ENCODE measurements around the gene CDYL2. TPM values are rescaled to one million over a fixed set of nuclear protein-coding genes. Genes with fewer than 3 reads are reported as not detected.

The CDYL2 gene
- total RNA-seq, 1 experiment from 2014 or later: 8.2 TPM

GRCh38 chr16:80836846-80837245 is 32.4 kb upstream of the CDYL2 start:
- CTCF ChIA-PET: interaction anchor here (0.8 kb wide), 1 partner anchor 33 kb away, joined by 4 read pairs; no protein-coding TSS in a partner anchor
- H3K27me3 Mint-ChIP-seq (ENCODE audit: low read depth): peaks cover 2% of the 10 kb centered on the region; the same call in 1 of the 2 replicates
- no peak for DNase-seq (ENCODE audit: low spot score)
- no peak overlapping the region for H3K4me3 Mint-ChIP-seq
- POLR2A ChIA-PET: interaction anchor here (0.6 to 0.7 kb wide), 2 partner anchors 61 to 212 kb away, joined by 3 to 5 read pairs; no protein-coding TSS in a partner anchor
- ATAC-seq: no peak
- no peaks in the 10 kb centered on the region for H3K36me3 Mint-ChIP-seq
- peaks cover 4% of the 10 kb centered on the region; the same call in 1 of the 2 replicates for H3K4me1 Mint-ChIP-seq
- peaks cover 19% of the 10 kb centered on the region for H3K9me3 Mint-ChIP-seq
- TF ChIP-seq KAT7 (CRISPR knock-in tag; IDR thresholded peaks at IDR 0.05; ENCODE audit: borderline replicate concordance): no peak
- TF ChIP-seq, protein P1, sequence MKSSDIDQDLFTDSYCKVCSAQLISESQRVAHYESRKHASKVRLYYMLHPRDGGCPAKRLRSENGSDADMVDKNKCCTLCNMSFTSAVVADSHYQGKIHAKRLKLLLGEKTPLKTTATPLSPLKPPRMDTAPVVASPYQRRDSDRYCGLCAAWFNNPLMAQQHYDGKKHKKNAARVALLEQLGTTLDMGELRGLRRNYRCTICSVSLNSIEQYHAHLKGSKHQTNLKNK (CRISPR knock-in tag; IDR thresholded peaks at IDR 0.05): no peak
- TF ChIP-seq, protein P2, sequence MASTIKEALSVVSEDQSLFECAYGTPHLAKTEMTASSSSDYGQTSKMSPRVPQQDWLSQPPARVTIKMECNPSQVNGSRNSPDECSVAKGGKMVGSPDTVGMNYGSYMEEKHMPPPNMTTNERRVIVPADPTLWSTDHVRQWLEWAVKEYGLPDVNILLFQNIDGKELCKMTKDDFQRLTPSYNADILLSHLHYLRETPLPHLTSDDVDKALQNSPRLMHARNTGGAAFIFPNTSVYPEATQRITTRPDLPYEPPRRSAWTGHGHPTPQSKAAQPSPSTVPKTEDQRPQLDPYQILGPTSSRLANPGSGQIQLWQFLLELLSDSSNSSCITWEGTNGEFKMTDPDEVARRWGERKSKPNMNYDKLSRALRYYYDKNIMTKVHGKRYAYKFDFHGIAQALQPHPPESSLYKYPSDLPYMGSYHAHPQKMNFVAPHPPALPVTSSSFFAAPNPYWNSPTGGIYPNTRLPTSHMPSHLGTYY (CRISPR knock-in tag; IDR thresholded peaks at IDR 0.05): no peak
- H3K27ac Mint-ChIP-seq: no peak overlapping the region

GRCh38 chr16:80836202-80836601 is 31.8 kb upstream of the CDYL2 start:
- Mint-ChIP-seq H3K27me3 (ENCODE audit: low read depth) (peaks cover 1% of the 10 kb centered on the region; the same call in 1 of the 2 replicates), H3K27ac (no peak overlapping the region), H3K4me3 (no peak overlapping the region), H3K36me3 (no peaks in the 10 kb centered on the region), H3K4me1 (peaks cover 4% of the 10 kb centered on the region; the same call in 1 of the 2 replicates), H3K9me3 (peaks cover 15% of the 10 kb centered on the region)
- ChIA-PET POLR2A (interaction anchor here (0.6 to 0.7 kb wide), 2 partner anchors 60 to 211 kb away, joined by 3 to 5 read pairs; no protein-coding TSS in a partner anchor), CTCF (no interaction called here)
- DNase-seq (ENCODE audit: low spot score): no peak
- TF ChIP-seq ZNF671 (CRISPR knock-in tag; IDR thresholded peaks at IDR 0.05) (no peak), NR1H2 (CRISPR knock-in tag; IDR thresholded peaks at IDR 0.05) (no peak), SMAD3 (CRISPR knock-in tag; IDR thresholded peaks at IDR 0.05; ENCODE audit: borderline replicate concordance) (no peak), MAX (CRISPR knock-in tag; IDR thresholded peaks at IDR 0.05) (no peak), EMX1 (CRISPR knock-in tag; IDR thresholded peaks at IDR 0.05) (no peak), STAT6 (CRISPR knock-in tag; conservative IDR thresholded peaks at IDR 0.05; ENCODE audit: low read depth) (no peak), ZNF232 (CRISPR knock-in tag; IDR thresholded peaks at IDR 0.05) (no peak), IRF1 (CRISPR knock-in tag; IDR thresholded peaks at IDR 0.05) (no peak), OVOL2 (CRISPR knock-in tag; IDR thresholded peaks at IDR 0.05; ENCODE audit: borderline replicate concordance) (no peak)
- TF ChIP-seq, protein P3, sequence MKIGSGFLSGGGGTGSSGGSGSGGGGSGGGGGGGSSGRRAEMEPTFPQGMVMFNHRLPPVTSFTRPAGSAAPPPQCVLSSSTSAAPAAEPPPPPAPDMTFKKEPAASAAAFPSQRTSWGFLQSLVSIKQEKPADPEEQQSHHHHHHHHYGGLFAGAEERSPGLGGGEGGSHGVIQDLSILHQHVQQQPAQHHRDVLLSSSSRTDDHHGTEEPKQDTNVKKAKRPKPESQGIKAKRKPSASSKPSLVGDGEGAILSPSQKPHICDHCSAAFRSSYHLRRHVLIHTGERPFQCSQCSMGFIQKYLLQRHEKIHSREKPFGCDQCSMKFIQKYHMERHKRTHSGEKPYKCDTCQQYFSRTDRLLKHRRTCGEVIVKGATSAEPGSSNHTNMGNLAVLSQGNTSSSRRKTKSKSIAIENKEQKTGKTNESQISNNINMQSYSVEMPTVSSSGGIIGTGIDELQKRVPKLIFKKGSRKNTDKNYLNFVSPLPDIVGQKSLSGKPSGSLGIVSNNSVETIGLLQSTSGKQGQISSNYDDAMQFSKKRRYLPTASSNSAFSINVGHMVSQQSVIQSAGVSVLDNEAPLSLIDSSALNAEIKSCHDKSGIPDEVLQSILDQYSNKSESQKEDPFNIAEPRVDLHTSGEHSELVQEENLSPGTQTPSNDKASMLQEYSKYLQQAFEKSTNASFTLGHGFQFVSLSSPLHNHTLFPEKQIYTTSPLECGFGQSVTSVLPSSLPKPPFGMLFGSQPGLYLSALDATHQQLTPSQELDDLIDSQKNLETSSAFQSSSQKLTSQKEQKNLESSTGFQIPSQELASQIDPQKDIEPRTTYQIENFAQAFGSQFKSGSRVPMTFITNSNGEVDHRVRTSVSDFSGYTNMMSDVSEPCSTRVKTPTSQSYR (CRISPR knock-in tag; IDR thresholded peaks at IDR 0.05): no peak
- TF ChIP-seq, protein P4, sequence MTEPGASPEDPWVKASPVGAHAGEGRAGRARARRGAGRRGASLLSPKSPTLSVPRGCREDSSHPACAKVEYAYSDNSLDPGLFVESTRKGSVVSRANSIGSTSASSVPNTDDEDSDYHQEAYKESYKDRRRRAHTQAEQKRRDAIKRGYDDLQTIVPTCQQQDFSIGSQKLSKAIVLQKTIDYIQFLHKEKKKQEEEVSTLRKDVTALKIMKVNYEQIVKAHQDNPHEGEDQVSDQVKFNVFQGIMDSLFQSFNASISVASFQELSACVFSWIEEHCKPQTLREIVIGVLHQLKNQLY (CRISPR knock-in tag; IDR thresholded peaks at IDR 0.05): no peak
- ATAC-seq: no peak
